GM10266 (cell line): ENCODE results near the gene PAK2.

Source experiments
- DNase-seq: peaks from one replicate; pipeline ENCODE4 v3.0.0; 2012; ENCODE audit errors: extremely low spot score
- TF ChIP-seq, protein P1 (sequence below): IDR thresholded peaks from 2 replicates; pipeline ENCODE4 v1.5.1; 2012; ENCODE audit warnings: mild to moderate bottlenecking, low read depth; ENCODE audit not compliant: control insufficient read depth, insufficient read depth; ENCODE audit errors: missing control alignments

PAK2 gene

DNA sequence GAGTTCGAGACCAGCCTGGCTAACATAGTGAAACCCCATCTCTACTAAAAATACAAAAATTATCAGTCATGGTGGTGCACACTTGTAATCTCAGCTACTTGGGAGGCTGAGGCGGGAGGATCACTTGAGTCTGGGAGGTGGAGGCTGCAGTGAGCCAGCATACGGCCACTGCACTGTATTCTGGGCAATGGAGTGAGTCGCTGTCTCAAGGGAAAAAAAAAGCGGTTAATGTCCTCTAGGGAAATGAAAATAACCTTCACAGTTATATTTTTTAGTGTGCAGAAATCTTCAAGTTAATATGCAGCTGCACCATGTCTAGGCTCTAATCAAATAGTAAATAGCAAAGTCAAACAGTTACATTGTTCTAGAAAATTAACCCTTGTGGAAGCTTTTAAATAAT, 42.4 kb upstream of the PAK2 start:
- no peak for DNase-seq

DNA sequence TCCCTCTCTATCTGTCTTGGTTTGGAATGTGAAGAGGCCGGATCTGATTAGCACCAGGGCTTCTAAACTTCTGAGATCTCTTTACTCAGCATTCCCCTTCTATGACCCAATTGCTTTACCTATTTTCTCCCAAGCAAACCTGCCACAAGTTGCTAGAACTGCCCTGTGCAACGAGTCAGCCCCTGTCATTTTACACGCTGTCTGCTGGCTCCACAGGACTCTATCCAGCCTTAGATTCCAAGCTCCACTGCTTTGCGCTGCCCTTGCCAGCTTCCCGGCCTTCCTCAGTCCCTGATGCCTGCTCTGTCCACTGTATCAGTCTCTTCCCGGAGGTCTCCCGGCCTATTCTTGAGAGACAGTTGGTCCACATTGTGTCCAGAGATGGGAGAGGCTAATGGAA, 39.9 kb upstream of the PAK2 start:
- no peak for DNase-seq
- TF ChIP-seq, protein P1, sequence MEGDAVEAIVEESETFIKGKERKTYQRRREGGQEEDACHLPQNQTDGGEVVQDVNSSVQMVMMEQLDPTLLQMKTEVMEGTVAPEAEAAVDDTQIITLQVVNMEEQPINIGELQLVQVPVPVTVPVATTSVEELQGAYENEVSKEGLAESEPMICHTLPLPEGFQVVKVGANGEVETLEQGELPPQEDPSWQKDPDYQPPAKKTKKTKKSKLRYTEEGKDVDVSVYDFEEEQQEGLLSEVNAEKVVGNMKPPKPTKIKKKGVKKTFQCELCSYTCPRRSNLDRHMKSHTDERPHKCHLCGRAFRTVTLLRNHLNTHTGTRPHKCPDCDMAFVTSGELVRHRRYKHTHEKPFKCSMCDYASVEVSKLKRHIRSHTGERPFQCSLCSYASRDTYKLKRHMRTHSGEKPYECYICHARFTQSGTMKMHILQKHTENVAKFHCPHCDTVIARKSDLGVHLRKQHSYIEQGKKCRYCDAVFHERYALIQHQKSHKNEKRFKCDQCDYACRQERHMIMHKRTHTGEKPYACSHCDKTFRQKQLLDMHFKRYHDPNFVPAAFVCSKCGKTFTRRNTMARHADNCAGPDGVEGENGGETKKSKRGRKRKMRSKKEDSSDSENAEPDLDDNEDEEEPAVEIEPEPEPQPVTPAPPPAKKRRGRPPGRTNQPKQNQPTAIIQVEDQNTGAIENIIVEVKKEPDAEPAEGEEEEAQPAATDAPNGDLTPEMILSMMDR = no peak

More for the DNA sequence above, 42.4 kb upstream of the PAK2 start:
- TF ChIP-seq, protein P1 = no peak

- TF ChIP-seq, protein P1 = no peak
- no peak for DNase-seq
These were observed 38.9 kb upstream of the PAK2 start for GRCh38 chr3:196700801-196701200.

DNA sequence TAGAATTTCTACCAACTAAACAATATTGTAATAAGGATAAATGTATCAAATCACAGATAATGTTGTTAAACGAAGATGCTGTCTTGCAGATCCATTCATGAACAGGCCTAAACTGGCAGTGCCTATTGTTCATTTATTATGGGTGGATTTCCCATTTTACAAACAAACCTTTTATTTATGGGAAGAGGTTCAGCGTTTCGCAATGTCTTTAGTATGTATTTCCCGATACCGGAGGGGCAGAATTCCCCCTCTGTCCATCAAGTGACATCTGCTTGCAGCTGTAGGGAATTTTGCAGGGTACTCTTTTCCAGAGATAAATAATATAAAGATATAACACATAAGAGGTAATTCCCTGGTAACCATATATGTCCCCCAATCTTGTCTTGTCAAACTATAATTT, 33.3 kb upstream of the PAK2 start:
- DNase-seq = no peak
- TF ChIP-seq, protein P1 = no peak

- TF ChIP-seq, protein P1 = no peak
- DNase-seq = no peak
These were observed 32.9 kb upstream of the PAK2 start for GRCh38 chr3:196706731-196707130.

GRCh38 chr3:196707566-196707965, 32.1 kb upstream of the PAK2 start:
- TF ChIP-seq, protein P1 = no peak

DNA sequence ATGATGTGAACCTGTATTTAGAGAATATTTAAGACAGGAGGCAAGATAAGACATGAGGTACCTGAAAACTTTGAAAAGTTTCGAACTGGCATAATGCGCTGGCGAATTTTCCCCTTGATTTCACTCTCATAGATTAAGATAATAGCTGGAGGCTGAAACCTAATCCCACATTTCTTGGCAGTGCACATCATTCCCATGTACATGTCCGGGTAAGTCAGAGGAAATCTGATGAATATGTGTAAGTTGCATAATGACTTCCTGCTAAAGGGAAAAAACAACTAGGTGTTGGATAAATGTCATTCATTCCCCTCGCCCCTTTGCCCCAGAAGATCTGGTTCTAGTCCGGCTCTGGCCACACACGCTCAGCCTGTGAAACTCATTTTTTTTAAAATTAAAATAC, 31.2 kb upstream of the PAK2 start:
- no peak for DNase-seq

More at GRCh38 chr3:196707566-196707965, 32.1 kb upstream of the PAK2 start:
- no peak for DNase-seq

More for the DNA sequence above, 31.2 kb upstream of the PAK2 start:
- TF ChIP-seq, protein P1 = no peak
